GM10248 (cell line): ENCODE results near the gene SLC24A3.

Experiments used
- CTCF ChIA-PET: fragments of 300-600 bp; sonication (Branson Sonifier 250); formaldehyde crosslinking; extraction: SDS; loops from one replicate; lab custom pipeline; 2021; ENCODE audit warnings: antibody characterized with exemption; lab: Yijun Ruan, JAX
- POLR2A ChIA-PET: fragments of 350-650 bp; sonication (Branson Sonifier 250); formaldehyde crosslinking; extraction: SDS; loops from one replicate; lab custom pipeline; 2020; ENCODE audit warnings: antibody characterized with exemption; lab: Yijun Ruan, JAX
- DNase-seq: peaks from one replicate; pipeline ENCODE4 v3.0.0; 2012; ENCODE audit errors: extremely low spot score
- CTCF ChIP-seq: IDR thresholded peaks from 2 replicates; pipeline ENCODE4 v1.5.1; 2012; ENCODE audit warnings: mild to moderate bottlenecking, low read depth; ENCODE audit errors: extremely low read depth, missing control alignments, control extremely low read depth

SLC24A3 gene

GRCh38 chr20:19720991-19721390, 508.5 kb downstream of the SLC24A3 start:
- DNase-seq: no peak
- ChIA-PET CTCF (no interaction called here), POLR2A (no interaction called here)
- no peak for TF ChIP-seq CTCF

- no peak for DNase-seq
- CTCF ChIA-PET: no interaction called here
- POLR2A ChIA-PET: no interaction called here
- no peak for TF ChIP-seq CTCF
Measured at GRCh38 chr20:19723051-19723450, 510.6 kb downstream of the SLC24A3 start.

GRCh38 chr20:19723813-19724430, 511.5 kb downstream of the SLC24A3 start:
- no peak for TF ChIP-seq CTCF
- POLR2A ChIA-PET: no interaction called here
- CTCF ChIA-PET: no interaction called here
- DNase-seq: no peak

DNA sequence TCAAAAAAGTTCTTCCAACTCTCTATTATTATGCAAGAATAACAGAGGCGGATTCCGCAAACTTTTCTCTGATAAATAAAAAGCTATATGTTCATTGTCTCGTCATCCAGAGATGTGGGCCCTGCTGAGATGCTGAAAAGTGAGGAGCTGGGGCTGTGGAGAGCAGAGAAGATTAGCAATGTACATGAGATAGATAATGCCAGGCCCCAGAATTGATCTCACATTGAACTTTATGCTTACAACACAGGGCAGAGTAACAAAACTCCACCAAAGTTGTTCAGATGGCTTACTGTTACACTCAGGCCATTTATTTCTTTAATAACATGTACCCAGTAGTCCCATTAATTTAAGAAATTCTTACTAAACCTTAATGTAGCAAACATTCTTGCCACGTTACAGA, 512.9 kb downstream of the SLC24A3 start:
- POLR2A ChIA-PET: no interaction called here
- TF ChIP-seq CTCF: no peak
- CTCF ChIA-PET: no interaction called here
- DNase-seq: no peak

GRCh38 chr20:19725814-19726525, 513.5 kb downstream of the SLC24A3 start:
- CTCF ChIA-PET: no interaction called here
- POLR2A ChIA-PET: no interaction called here
- TF ChIP-seq CTCF: no peak
- no peak for DNase-seq

DNA sequence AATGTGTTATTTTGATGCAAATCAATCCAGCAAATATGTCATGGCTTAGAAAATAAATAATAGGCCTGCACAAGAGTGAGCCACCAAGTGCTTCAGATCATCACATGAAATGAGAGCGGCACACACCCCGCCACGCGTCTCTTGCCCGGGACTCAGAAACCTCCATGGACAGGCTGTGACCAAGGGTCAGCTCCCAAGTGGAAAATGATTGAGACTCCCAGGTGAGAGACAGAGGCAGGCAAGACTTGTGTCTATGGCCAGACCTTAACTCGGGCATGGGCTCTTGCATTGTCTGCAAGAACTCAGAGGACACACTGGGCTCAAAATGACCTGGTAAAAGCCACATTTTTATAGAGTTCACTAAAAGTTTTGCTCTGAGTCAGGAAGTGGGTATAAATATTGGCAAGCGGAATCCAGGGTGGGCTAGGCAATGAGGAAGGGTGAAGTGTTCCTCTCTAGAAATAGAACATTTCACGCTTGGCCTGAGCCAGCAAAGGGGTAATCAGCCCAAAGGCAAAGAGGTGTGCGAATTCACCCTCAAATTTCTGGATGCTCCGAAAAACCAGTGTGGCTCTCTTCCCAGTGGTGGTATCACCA, 514.9 kb downstream of the SLC24A3 start:
- ChIA-PET CTCF (no interaction called here), POLR2A (no interaction called here)
- TF ChIP-seq CTCF: no peak
- DNase-seq: no peak
